Measurements from ENCODE around the gene UNC79. TPM values are rescaled to one million over a fixed set of nuclear protein-coding genes. Genes with fewer than 3 reads are reported as not detected.

Gene UNC79
- total and polyA plus RNA-seq, 9 donors: 0.04 to 1.1 (median 0.15) TPM

DNA sequence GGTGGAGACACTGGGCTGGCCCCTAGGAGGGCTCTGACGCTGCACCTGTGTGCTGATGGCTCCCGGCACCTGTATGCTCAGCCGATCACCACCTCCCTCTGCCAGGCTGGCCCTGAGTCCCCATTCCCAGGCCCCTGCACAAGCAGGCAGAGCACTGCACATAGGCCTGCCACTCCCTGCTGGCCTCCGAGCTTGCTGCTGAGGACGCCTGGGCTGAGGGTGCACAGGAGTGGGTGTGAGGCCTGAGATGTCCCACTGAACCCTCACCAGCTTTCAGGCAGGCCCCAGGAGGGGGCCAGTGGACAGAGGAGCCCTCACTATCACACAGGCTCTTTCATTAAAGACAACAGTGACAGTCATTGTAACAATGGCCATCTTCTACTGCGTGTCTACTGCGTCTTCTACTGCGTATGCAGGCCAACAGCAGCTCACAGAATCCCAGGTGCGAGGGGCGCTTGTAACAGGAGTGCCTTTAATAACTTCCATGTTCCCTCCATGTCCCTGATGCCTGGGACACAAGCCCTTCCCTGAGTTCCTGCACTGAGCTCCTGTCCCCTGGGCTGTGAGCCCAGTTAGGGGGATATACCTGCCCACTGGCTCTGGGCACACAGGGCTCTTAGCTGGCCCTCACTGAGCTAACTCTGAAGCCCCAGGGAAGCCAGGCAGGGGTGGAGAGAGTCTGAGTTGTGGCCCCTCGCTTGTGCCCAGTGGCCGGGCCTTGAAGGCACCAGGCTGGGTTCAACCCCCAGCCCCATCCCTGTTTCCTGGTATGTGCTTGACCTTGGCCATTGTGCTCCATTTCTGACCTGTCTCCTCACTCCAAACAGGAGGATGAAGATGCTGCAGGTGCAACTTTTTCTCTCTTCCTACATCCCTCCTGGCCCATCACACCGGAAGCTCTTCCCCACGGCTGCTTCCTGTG, 286.3 kb downstream of the UNC79 start:
- Histone ChIP-seq H3K27ac (no peak overlapping the region), H3K27me3 (no peaks in the 10 kb centered on the region), H3K36me3 (no peaks in the 10 kb centered on the region), H3K4me3 (no peak overlapping the region), H3K9me3 (no peaks in the 10 kb centered on the region), H3K4me1 (ENCODE audit: insufficient read depth) (no peaks in the 10 kb centered on the region)
- 87 to 91% (median 91%) methylated on average over 14 of the region's 14 CpGs for WGBS, 3 donors
- DNase-seq: no peak
- TF ChIP-seq EP300 (IDR thresholded peaks at IDR 0.05) (no peak), POLR2A (IDR thresholded peaks at IDR 0.05) (no peak)
- TF ChIP-seq, protein P1, sequence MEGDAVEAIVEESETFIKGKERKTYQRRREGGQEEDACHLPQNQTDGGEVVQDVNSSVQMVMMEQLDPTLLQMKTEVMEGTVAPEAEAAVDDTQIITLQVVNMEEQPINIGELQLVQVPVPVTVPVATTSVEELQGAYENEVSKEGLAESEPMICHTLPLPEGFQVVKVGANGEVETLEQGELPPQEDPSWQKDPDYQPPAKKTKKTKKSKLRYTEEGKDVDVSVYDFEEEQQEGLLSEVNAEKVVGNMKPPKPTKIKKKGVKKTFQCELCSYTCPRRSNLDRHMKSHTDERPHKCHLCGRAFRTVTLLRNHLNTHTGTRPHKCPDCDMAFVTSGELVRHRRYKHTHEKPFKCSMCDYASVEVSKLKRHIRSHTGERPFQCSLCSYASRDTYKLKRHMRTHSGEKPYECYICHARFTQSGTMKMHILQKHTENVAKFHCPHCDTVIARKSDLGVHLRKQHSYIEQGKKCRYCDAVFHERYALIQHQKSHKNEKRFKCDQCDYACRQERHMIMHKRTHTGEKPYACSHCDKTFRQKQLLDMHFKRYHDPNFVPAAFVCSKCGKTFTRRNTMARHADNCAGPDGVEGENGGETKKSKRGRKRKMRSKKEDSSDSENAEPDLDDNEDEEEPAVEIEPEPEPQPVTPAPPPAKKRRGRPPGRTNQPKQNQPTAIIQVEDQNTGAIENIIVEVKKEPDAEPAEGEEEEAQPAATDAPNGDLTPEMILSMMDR (IDR thresholded peaks at IDR 0.05): no peak
- intact Hi-C loops (cut with DNase I): no loop called here

DNA sequence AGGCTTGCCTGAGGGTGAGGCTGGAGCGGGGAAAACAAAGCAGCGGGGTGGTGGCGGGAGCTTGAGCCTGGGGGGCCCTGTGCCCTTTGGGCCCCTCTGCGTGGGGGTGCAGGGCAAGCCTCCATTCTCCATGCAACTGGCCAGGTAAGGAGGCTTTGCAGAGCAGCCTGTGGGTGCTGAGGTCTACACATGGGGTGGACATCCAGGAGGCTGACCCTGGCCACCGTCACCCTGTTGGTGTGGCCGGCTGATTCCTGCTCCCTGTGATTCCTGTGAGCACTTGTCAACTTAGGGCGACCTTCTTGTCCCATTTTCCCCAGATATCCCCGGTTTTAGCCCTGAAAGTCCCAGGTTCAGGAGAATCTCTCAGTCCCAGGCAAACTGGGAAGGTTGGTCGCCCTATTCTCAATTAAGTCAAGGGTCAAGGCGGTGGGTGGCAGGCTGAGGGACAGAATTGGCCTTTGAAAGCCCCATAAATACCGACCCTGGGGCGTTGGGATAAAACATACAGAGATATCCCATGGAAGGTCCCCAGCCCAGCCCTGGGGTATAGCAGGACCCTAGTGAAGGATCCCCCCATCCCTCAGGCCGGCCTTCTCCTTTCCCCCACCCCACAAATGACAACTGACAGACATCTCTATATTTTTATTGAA, 287.1 kb downstream of the UNC79 start:
- no peaks in the 10 kb centered on the region for H3K9me3 ChIP-seq
- DNase-seq: no peak
- intact Hi-C loops (cut with DNase I): no loop called here
- no peak overlapping the region for H3K4me3 ChIP-seq
- H3K27ac ChIP-seq: no peak overlapping the region
- H3K4me1 ChIP-seq (ENCODE audit: insufficient read depth): no peaks in the 10 kb centered on the region
- H3K27me3 ChIP-seq: no peaks in the 10 kb centered on the region
- TF ChIP-seq, protein P1 (IDR thresholded peaks at IDR 0.05): no peak
- TF ChIP-seq EP300 (IDR thresholded peaks at IDR 0.05): no peak
- TF ChIP-seq POLR2A (IDR thresholded peaks at IDR 0.05): no peak
- no peaks in the 10 kb centered on the region for H3K36me3 ChIP-seq
- WGBS, 3 donors: 87 to 90% (median 88%) methylated on average over 13 of the region's 13 CpGs

DNA sequence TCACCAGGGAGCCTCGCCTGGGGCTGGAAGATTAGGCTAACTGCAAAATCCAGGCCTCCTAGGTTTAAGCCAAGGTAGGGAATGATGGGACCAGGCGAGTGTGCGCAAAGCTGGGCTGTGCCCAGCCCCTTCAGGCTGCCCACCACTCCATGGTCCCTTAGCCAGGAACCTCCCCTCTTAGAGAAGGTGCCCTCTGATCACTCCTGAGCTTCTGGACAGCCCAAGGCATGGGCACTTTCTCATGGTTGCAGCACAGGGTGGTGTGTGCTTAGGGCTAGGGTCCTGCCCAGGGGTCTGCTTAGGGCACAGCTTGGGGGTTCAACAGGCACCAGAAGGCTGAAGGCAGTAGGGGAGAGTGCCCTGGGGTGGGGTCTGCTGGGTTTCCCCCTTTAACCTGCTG, 288.5 kb downstream of the UNC79 start:
- DNase-seq: no peak

DNA sequence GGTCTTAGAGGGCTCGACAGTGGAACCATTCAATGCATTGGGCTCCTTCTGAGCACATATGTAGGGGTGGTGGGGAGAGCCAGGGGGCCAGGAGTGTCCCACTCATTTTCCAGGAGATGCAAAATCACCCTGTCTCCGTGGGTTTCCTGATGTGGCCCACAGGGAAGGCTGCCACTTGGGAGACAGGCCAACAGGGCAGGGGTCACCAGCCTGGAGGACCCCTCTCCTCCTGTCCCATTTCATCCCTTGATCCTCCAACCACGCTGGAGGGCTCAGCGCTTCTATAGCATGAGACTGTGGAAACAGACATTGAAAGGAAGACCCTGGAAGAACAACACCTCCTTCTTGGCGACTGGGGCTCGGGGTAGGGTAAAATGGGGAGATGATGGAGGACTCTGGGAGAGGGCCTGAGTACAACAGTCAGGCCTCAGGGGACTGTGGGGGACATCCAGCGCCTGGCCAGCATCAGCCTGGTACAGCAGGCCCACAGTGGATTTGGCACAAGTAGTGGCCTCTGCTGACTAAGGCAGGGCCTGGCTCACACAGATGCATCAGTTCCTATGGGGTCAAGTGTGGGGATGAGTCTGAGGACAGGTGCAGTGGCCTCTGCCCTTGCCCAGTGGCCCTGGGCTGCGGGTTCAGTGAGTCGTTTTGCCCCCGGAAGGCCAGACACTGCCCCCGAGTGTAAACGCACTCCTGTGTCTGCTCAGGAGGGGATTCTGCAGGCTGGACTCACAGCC, 289.5 kb downstream of the UNC79 start:
- intact Hi-C loops (cut with DNase I): no loop called here
- 70 to 79% (median 72%) methylated on average over 12 of the region's 12 CpGs for WGBS, 3 donors

More for the DNA sequence above, 288.5 kb downstream of the UNC79 start:
- no peak overlapping the region for H3K4me3 ChIP-seq
- intact Hi-C loops (cut with DNase I): no loop called here
- no peaks in the 10 kb centered on the region for H3K27me3 ChIP-seq
- H3K9me3 ChIP-seq: no peaks in the 10 kb centered on the region
- TF ChIP-seq POLR2A (IDR thresholded peaks at IDR 0.05): no peak
- no peaks in the 10 kb centered on the region for H3K36me3 ChIP-seq
- WGBS, 3 donors: 89 to 100% (median 98%) methylated on average over 3 of the region's 3 CpGs
- no peaks in the 10 kb centered on the region for H3K4me1 ChIP-seq (ENCODE audit: insufficient read depth)
- no peak overlapping the region for H3K27ac ChIP-seq

More for the DNA sequence above, 289.5 kb downstream of the UNC79 start:
- H3K27me3 ChIP-seq: no peaks in the 10 kb centered on the region
- H3K4me1 ChIP-seq (ENCODE audit: insufficient read depth): no peaks in the 10 kb centered on the region
- H3K9me3 ChIP-seq: no peaks in the 10 kb centered on the region
- TF ChIP-seq EP300 (IDR thresholded peaks at IDR 0.05) (no peak), POLR2A (IDR thresholded peaks at IDR 0.05) (no peak)
- TF ChIP-seq, protein P1 (IDR thresholded peaks at IDR 0.05): no peak
- DNase-seq: no peak
- H3K4me3 ChIP-seq: no peak overlapping the region
- H3K27ac ChIP-seq: no peak overlapping the region
- no peaks in the 10 kb centered on the region for H3K36me3 ChIP-seq

All from ovary (tissue), 9 donors.